H7 (cell line): Measurements from ENCODE around the gene APBA2. TPM values are rescaled to one million over a fixed set of nuclear protein-coding genes. Genes with fewer than 3 reads are reported as not detected.

Experiments
- DNase-seq: peaks from one replicate; pipeline ENCODE4 v3.0.0; 2012
- H3K27me3 ChIP-seq: 2 replicates; pipeline ENCODE4 v1.6.0; 2011; ENCODE audit warnings: mild to moderate bottlenecking, low read length; ENCODE audit not compliant: control insufficient read depth, insufficient read depth
- H3K36me3 ChIP-seq: replicated peaks from 2 replicates; pipeline ENCODE4 v1.5.1; 2011; ENCODE audit warnings: low read length; ENCODE audit not compliant: control insufficient read depth, insufficient read depth
- H3K4me3 ChIP-seq: 2 replicates; pipeline ENCODE4 v1.5.1; 2011; ENCODE audit warnings: low read depth, mild to moderate bottlenecking, control low read depth, low read length, moderate library complexity; ENCODE audit not compliant: insufficient read depth
- total RNA-seq: library from RNA; depleted of rRNA; stranded (reverse); fragments of >200 nt; shearing (Covaris generic); gene quantifications from 2 replicates; pipeline ENCODE4 v1.2.3, GENCODE V29; 2014

APBA2 gene
- total RNA-seq, 1 experiment from 2014 or later: 15.6 TPM

- no peaks in the 10 kb centered on the region for H3K27me3 ChIP-seq
- no peak for DNase-seq
- no peak overlapping the region for H3K4me3 ChIP-seq
Observed at GRCh38 chr15:29057856-29058255, 172.1 kb downstream of the APBA2 start.

GRCh38 chr15:29058903-29059539, 173.2 kb downstream of the APBA2 start:
- no peak overlapping the region for H3K4me3 ChIP-seq
- no peak for DNase-seq
- no peaks in the 10 kb centered on the region for H3K36me3 ChIP-seq
- H3K27me3 ChIP-seq: no peaks in the 10 kb centered on the region

More at GRCh38 chr15:29057856-29058255, 172.1 kb downstream of the APBA2 start:
- H3K36me3 ChIP-seq: no peaks in the 10 kb centered on the region

- no peak for DNase-seq
- H3K36me3 ChIP-seq: no peaks in the 10 kb centered on the region
Observed at GRCh38 chr15:29059871-29060640, 174.3 kb downstream of the APBA2 start.

GRCh38 chr15:29061746-29062145, 176.0 kb downstream of the APBA2 start:
- no peaks in the 10 kb centered on the region for H3K27me3 ChIP-seq
- DNase-seq: no peak

More at GRCh38 chr15:29059871-29060640, 174.3 kb downstream of the APBA2 start:
- H3K27me3 ChIP-seq: no peaks in the 10 kb centered on the region
- H3K4me3 ChIP-seq: no peak overlapping the region

GRCh38 chr15:29062179-29062591, 176.4 kb downstream of the APBA2 start:
- Histone ChIP-seq H3K4me3 (no peak overlapping the region), H3K27me3 (no peaks in the 10 kb centered on the region), H3K36me3 (no peaks in the 10 kb centered on the region)
- DNase-seq: no peak

More at GRCh38 chr15:29061746-29062145, 176.0 kb downstream of the APBA2 start:
- Histone ChIP-seq H3K36me3 (no peaks in the 10 kb centered on the region), H3K4me3 (no peak overlapping the region)

- peak; percentile 59 for DNase-seq
- Histone ChIP-seq H3K4me3 (no peak overlapping the region), H3K36me3 (no peaks in the 10 kb centered on the region), H3K27me3 (no peaks in the 10 kb centered on the region)
Observed at GRCh38 chr15:29062626-29063025, 176.9 kb downstream of the APBA2 start.

- H3K36me3 ChIP-seq: no peaks in the 10 kb centered on the region
- H3K27me3 ChIP-seq: no peaks in the 10 kb centered on the region
- H3K4me3 ChIP-seq: no peak overlapping the region
- no peak for DNase-seq
Observed at GRCh38 chr15:29063646-29064045, 177.9 kb downstream of the APBA2 start.

- Histone ChIP-seq H3K36me3 (no peaks in the 10 kb centered on the region), H3K27me3 (no peaks in the 10 kb centered on the region), H3K4me3 (no peak overlapping the region)
- no peak for DNase-seq
Observed at GRCh38 chr15:29064290-29064689, 178.5 kb downstream of the APBA2 start.

GRCh38 chr15:29064731-29065130, 179.0 kb downstream of the APBA2 start:
- Histone ChIP-seq H3K4me3 (no peak overlapping the region), H3K36me3 (no peaks in the 10 kb centered on the region), H3K27me3 (no peaks in the 10 kb centered on the region)
- no peak for DNase-seq

GRCh38 chr15:29065571-29065970, 179.8 kb downstream of the APBA2 start:
- no peak overlapping the region for H3K4me3 ChIP-seq
- H3K36me3 ChIP-seq: no peaks in the 10 kb centered on the region
- DNase-seq: no peak
- no peaks in the 10 kb centered on the region for H3K27me3 ChIP-seq

GRCh38 chr15:29066310-29066709, 180.5 kb downstream of the APBA2 start:
- H3K27me3 ChIP-seq: no peaks in the 10 kb centered on the region
- no peak for DNase-seq
- no peak overlapping the region for H3K4me3 ChIP-seq
- no peaks in the 10 kb centered on the region for H3K36me3 ChIP-seq

GRCh38 chr15:29066838-29067237, 181.1 kb downstream of the APBA2 start:
- DNase-seq: no peak
- H3K4me3 ChIP-seq: no peak overlapping the region
- H3K27me3 ChIP-seq: no peaks in the 10 kb centered on the region
- no peaks in the 10 kb centered on the region for H3K36me3 ChIP-seq

GRCh38 chr15:29067949-29068348, 182.2 kb downstream of the APBA2 start:
- no peak overlapping the region for H3K4me3 ChIP-seq
- no peaks in the 10 kb centered on the region for H3K27me3 ChIP-seq
- H3K36me3 ChIP-seq: no peaks in the 10 kb centered on the region
- no peak for DNase-seq

GRCh38 chr15:29070471-29071231, 184.9 kb downstream of the APBA2 start:
- Histone ChIP-seq H3K27me3 (no peaks in the 10 kb centered on the region), H3K4me3 (no peak overlapping the region), H3K36me3 (no peaks in the 10 kb centered on the region)
- no peak for DNase-seq
